HL-60 (cell line): ENCODE measurements around the gene ARID5B.

ENCODE experiments used
- GABPA ChIP-seq: IDR thresholded peaks from 2 replicates; pipeline ENCODE4 v1.6.1; 2012; ENCODE audit warnings: low read depth
- POLR2AphosphoS5 ChIP-seq: IDR thresholded peaks from 2 replicates; pipeline ENCODE4 v1.6.1; 2012; ENCODE audit warnings: low read depth
- SPI1 ChIP-seq: IDR thresholded peaks from 2 replicates; pipeline ENCODE4 v1.6.1; 2012; ENCODE audit warnings: low read depth, mild to moderate bottlenecking, borderline replicate concordance
- TF ChIP-seq, protein P1 (sequence below): IDR thresholded peaks from one replicate; pipeline ENCODE4 v1.5.1; 2011; ENCODE audit warnings: low read length, control low read depth, inconsistent platforms; ENCODE audit not compliant: insufficient read depth
- TF ChIP-seq, protein P2 (sequence below): IDR thresholded peaks from 2 replicates; pipeline ENCODE4 v1.6.1; 2012; ENCODE audit warnings: low read depth; ENCODE audit not compliant: insufficient replicate concordance

DNA sequence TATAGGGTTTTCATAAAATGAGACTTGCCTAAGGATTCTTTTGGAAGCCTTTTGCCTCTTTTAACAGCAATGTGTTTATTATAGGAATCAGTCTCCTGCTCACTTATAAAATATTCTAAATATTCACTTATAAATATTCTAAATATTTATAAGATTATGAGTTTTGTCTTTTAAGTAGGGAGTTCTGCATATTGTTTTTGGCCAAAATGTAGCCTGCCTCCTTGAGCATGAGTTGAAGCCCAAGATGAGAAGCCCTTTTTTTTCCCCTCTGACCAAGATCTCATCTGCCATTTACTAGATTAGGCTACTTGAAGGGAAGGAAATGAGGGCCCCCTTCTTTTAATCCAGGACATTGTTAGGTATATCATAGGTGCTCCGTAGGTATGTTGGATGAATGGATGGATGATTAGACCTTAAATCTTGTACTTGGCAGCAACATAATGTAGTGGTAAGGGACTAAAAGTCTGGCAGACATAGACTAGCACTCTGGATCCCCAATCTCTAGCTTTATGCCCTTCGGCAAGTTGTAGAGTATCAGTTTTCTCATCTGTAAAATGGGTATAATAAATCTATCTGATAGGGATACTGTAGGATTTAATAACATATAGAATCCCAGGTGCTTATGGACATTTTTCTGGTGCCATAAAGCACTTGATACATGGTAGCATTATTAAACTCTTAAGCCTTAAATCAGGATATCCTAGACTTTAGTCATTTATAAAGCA lies 59.1 kb downstream of the ARID5B start:
- TF ChIP-seq, protein P1, sequence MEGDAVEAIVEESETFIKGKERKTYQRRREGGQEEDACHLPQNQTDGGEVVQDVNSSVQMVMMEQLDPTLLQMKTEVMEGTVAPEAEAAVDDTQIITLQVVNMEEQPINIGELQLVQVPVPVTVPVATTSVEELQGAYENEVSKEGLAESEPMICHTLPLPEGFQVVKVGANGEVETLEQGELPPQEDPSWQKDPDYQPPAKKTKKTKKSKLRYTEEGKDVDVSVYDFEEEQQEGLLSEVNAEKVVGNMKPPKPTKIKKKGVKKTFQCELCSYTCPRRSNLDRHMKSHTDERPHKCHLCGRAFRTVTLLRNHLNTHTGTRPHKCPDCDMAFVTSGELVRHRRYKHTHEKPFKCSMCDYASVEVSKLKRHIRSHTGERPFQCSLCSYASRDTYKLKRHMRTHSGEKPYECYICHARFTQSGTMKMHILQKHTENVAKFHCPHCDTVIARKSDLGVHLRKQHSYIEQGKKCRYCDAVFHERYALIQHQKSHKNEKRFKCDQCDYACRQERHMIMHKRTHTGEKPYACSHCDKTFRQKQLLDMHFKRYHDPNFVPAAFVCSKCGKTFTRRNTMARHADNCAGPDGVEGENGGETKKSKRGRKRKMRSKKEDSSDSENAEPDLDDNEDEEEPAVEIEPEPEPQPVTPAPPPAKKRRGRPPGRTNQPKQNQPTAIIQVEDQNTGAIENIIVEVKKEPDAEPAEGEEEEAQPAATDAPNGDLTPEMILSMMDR = no peak
- TF ChIP-seq, protein P2, sequence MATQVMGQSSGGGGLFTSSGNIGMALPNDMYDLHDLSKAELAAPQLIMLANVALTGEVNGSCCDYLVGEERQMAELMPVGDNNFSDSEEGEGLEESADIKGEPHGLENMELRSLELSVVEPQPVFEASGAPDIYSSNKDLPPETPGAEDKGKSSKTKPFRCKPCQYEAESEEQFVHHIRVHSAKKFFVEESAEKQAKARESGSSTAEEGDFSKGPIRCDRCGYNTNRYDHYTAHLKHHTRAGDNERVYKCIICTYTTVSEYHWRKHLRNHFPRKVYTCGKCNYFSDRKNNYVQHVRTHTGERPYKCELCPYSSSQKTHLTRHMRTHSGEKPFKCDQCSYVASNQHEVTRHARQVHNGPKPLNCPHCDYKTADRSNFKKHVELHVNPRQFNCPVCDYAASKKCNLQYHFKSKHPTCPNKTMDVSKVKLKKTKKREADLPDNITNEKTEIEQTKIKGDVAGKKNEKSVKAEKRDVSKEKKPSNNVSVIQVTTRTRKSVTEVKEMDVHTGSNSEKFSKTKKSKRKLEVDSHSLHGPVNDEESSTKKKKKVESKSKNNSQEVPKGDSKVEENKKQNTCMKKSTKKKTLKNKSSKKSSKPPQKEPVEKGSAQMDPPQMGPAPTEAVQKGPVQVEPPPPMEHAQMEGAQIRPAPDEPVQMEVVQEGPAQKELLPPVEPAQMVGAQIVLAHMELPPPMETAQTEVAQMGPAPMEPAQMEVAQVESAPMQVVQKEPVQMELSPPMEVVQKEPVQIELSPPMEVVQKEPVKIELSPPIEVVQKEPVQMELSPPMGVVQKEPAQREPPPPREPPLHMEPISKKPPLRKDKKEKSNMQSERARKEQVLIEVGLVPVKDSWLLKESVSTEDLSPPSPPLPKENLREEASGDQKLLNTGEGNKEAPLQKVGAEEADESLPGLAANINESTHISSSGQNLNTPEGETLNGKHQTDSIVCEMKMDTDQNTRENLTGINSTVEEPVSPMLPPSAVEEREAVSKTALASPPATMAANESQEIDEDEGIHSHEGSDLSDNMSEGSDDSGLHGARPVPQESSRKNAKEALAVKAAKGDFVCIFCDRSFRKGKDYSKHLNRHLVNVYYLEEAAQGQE = no peak
- no peak for TF ChIP-seq POLR2AphosphoS5
- no peak for TF ChIP-seq GABPA
- TF ChIP-seq SPI1 = no peak
